Measurements from ENCODE around the gene ZNF865. TPM values are rescaled to one million over a fixed set of nuclear protein-coding genes. Genes with fewer than 3 reads are reported as not detected.
"Not testable (repeated sequence)": the region's sequence is repeated elsewhere in the genome, so short reads cannot be mapped to it uniquely, and the experiment has no call there.

Gene ZNF865
- polyA plus RNA-seq, 2 donors = 4.3 to 5.9 TPM

DNA sequence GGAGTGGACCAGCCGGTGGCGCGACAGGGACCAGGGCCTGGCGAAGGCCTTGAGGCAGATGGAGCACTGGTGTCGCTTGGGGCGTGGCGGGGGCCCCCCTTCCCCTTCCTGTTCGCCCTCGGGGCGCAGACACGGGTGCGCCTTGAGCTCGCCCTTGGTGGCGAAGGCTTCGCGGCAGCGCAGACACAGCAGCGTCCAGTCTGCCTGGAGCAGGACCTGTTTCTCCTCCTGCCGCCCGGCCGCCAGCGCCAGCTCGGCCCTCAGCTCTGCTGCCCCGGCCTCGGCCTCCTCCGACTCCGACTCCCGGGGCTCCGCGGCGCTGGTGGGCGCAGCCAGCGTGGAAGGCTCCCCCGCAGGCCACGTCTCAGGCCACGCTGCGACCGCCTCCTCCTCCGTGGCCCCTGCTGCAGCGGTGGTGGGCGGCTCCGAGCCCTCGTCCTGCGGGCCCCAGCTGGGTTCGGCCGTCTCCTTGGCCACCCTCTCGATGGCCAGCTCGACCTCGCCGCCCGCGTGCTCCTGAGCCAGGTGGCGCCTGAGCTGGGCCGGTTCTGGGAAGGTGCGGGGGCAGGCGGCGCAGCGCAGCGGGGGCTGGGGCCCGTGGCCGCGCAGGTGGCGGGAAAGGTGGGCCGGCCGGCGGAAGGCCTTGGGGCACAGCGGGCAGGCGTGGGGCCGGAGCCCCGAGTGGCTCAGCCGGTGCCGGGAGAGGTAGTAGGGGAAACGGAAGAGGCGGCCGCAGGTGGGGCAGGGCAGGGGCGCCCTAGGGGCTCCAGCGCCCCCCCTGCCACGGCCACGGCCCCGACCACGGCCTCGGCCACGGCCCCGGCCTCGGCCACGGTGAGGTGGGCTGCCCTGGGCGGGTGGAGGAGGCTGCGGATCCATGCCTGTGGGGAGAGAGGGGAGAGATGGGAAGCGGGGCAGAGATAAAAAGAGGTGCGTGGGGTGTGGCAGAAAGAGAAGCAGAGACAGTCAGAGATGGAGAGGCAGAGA is 26.4 kb upstream of the ZNF865 start:
- Histone ChIP-seq H3K4me1 (ENCODE audit: control insufficient read depth in 2 of 2, insufficient read depth in 2 of 2, low read length in 1 of 2) (peaks cover 0 to 4% of the 10 kb centered on the region in 2 donors), H3K27ac (ENCODE audit: low read depth in 2 of 2, low read length in 1 of 2) (no peak overlapping the region), H3K4me3 (ENCODE audit: low read depth in 1 of 2, low read length in 2 of 2) (peak overlapping the region in 1 of 2 donors; percentile 68), H3K9me3 (ENCODE audit: control insufficient read depth in 2 of 2, insufficient read depth in 1 of 2, low read depth in 1 of 2, low read length in 1 of 2) (no peaks in the 10 kb centered on the region), H3K36me3 (ENCODE audit: control insufficient read depth in 2 of 2, insufficient read depth in 2 of 2, low read length in 1 of 2) (peaks cover 4 to 9% of the 10 kb centered on the region in 2 donors), H3K27me3 (ENCODE audit: control insufficient read depth in 1 of 2, insufficient read depth in 2 of 2, low read length in 2 of 2) (no peaks in the 10 kb centered on the region)
- WGBS, 2 donors = 93 to 94% methylated on average over 76 to 90 of the region's 90 CpGs

GRCh38 chr19:55579766-55580621 is 25.5 kb upstream of the ZNF865 start:
- Histone ChIP-seq H3K27ac (ENCODE audit: low read depth in 2 of 2, low read length in 1 of 2) (peak overlapping the region; percentile 76 to 83), H3K36me3 (ENCODE audit: control insufficient read depth in 2 of 2, insufficient read depth in 2 of 2, low read length in 1 of 2) (peaks cover 4 to 9% of the 10 kb centered on the region in 2 donors), H3K4me3 (ENCODE audit: low read depth in 1 of 2, low read length in 2 of 2) (peak overlapping the region; percentile 68 to 86), H3K4me1 (ENCODE audit: control insufficient read depth in 2 of 2, insufficient read depth in 2 of 2, low read length in 1 of 2) (peaks cover 0 to 4% of the 10 kb centered on the region in 2 donors), H3K9me3 (ENCODE audit: control insufficient read depth in 2 of 2, insufficient read depth in 1 of 2, low read depth in 1 of 2, low read length in 1 of 2) (no peaks in the 10 kb centered on the region), H3K27me3 (ENCODE audit: control insufficient read depth in 1 of 2, insufficient read depth in 2 of 2, low read length in 2 of 2) (no peaks in the 10 kb centered on the region)
- 11 to 12% methylated on average over 18 to 20 of the region's 20 CpGs for WGBS, 2 donors

- peak within 1 kb of the TSS; percentile 76 to 83 for H3K27ac ChIP-seq (ENCODE audit: low read depth in 2 of 2, low read length in 1 of 2)
- no peaks in the 10 kb centered on the region for H3K9me3 ChIP-seq (ENCODE audit: control insufficient read depth in 2 of 2, insufficient read depth in 1 of 2, low read depth in 1 of 2, low read length in 1 of 2)
- peaks cover 0 to 4% of the 10 kb centered on the region in 2 donors for H3K4me1 ChIP-seq (ENCODE audit: control insufficient read depth in 2 of 2, insufficient read depth in 2 of 2, low read length in 1 of 2)
- peak within 1 kb of the TSS; percentile 68 to 86 for H3K4me3 ChIP-seq (ENCODE audit: low read depth in 1 of 2, low read length in 2 of 2)
- 0 to 1% methylated on average over 16 to 24 of the region's 24 CpGs for WGBS, 2 donors
- H3K27me3 ChIP-seq (ENCODE audit: control insufficient read depth in 1 of 2, insufficient read depth in 2 of 2, low read length in 2 of 2) = no peaks in the 10 kb centered on the region
- peaks cover 4 to 9% of the 10 kb centered on the region in 2 donors for H3K36me3 ChIP-seq (ENCODE audit: control insufficient read depth in 2 of 2, insufficient read depth in 2 of 2, low read length in 1 of 2)
These were observed 24.8 kb upstream of the ZNF865 start, which contains the start of gene ZNF579 for GRCh38 chr19:55580628-55581144. Gene ZNF579 (minus strand): TSS chr19:55580848. CDS start chr19:55579639, 1,209 bp downstream.

GRCh38 chr19:55581145-55581822 is 24.2 kb upstream of the ZNF865 start:
- Histone ChIP-seq H3K9me3 (ENCODE audit: control insufficient read depth in 2 of 2, insufficient read depth in 1 of 2, low read depth in 1 of 2, low read length in 1 of 2) (no peaks in the 10 kb centered on the region), H3K36me3 (ENCODE audit: control insufficient read depth in 2 of 2, insufficient read depth in 2 of 2, low read length in 1 of 2) (peaks cover 4 to 9% of the 10 kb centered on the region in 2 donors), H3K27me3 (ENCODE audit: control insufficient read depth in 1 of 2, insufficient read depth in 2 of 2, low read length in 2 of 2) (no peaks in the 10 kb centered on the region), H3K4me1 (ENCODE audit: control insufficient read depth in 2 of 2, insufficient read depth in 2 of 2, low read length in 1 of 2) (peaks cover 0 to 9% of the 10 kb centered on the region in 2 donors), H3K27ac (ENCODE audit: low read depth in 2 of 2, low read length in 1 of 2) (peak overlapping the region; percentile 76 to 83), H3K4me3 (ENCODE audit: low read depth in 1 of 2, low read length in 2 of 2) (peak overlapping the region; percentile 68 to 86)
- 20 to 23% methylated on average over 12 of the region's 12 CpGs for WGBS, 2 donors

GRCh38 chr19:55581823-55582223 is 23.6 kb upstream of the ZNF865 start:
- peaks cover 1 to 9% of the 10 kb centered on the region in 2 donors for H3K4me1 ChIP-seq (ENCODE audit: control insufficient read depth in 2 of 2, insufficient read depth in 2 of 2, low read length in 1 of 2)
- 16 to 18% methylated on average over 6 of the region's 6 CpGs for WGBS, 2 donors
- H3K27me3 ChIP-seq (ENCODE audit: control insufficient read depth in 1 of 2, insufficient read depth in 2 of 2, low read length in 2 of 2) = no peaks in the 10 kb centered on the region
- H3K4me3 ChIP-seq (ENCODE audit: low read depth in 1 of 2, low read length in 2 of 2) = no peak overlapping the region
- H3K9me3 ChIP-seq (ENCODE audit: control insufficient read depth in 2 of 2, insufficient read depth in 1 of 2, low read depth in 1 of 2, low read length in 1 of 2) = no peaks in the 10 kb centered on the region
- no peak overlapping the region for H3K27ac ChIP-seq (ENCODE audit: low read depth in 2 of 2, low read length in 1 of 2)
- peaks cover 4 to 8% of the 10 kb centered on the region in 2 donors for H3K36me3 ChIP-seq (ENCODE audit: control insufficient read depth in 2 of 2, insufficient read depth in 2 of 2, low read length in 1 of 2)

- not testable (repeated sequence) for H3K9me3 ChIP-seq (ENCODE audit: control insufficient read depth in 2 of 2, insufficient read depth in 1 of 2, low read depth in 1 of 2, low read length in 1 of 2); H3K36me3 ChIP-seq (ENCODE audit: control insufficient read depth in 2 of 2, insufficient read depth in 2 of 2, low read length in 1 of 2); H3K27ac ChIP-seq (ENCODE audit: low read depth in 2 of 2, low read length in 1 of 2); H3K4me1 ChIP-seq (ENCODE audit: control insufficient read depth in 2 of 2, insufficient read depth in 2 of 2, low read length in 1 of 2); H3K27me3 ChIP-seq (ENCODE audit: control insufficient read depth in 1 of 2, insufficient read depth in 2 of 2, low read length in 2 of 2); H3K4me3 ChIP-seq (ENCODE audit: low read depth in 1 of 2, low read length in 2 of 2)
- WGBS, 2 donors = 63 to 82% methylated on average over 4 of the region's 4 CpGs
These were observed 23.2 kb upstream of the ZNF865 start for GRCh38 chr19:55582284-55582683.

DNA sequence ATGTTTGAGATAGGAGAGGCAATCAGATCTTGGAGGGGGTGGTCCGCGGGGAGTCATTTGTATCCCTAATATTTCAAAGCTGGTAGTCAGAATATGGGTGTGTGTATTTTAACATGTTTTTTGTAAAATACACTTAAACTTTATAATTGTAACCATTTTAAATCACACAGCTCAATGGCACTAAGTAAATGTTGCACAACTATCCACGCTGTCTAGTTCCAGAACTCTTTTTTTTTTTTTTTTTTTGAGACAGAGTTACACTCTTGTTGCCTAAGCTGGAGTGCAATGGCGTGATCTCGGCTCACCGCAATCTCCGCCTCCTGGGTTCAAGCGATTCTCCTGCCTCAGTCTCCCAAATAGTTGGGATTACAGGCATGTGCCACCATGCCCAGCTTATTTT is 21.6 kb upstream of the ZNF865 start:
- not testable (repeated sequence) for H3K4me1 ChIP-seq (ENCODE audit: control insufficient read depth in 2 of 2, insufficient read depth in 2 of 2, low read length in 1 of 2); H3K27me3 ChIP-seq (ENCODE audit: control insufficient read depth in 1 of 2, insufficient read depth in 2 of 2, low read length in 2 of 2); H3K27ac ChIP-seq (ENCODE audit: low read depth in 2 of 2, low read length in 1 of 2); H3K36me3 ChIP-seq (ENCODE audit: control insufficient read depth in 2 of 2, insufficient read depth in 2 of 2, low read length in 1 of 2); H3K9me3 ChIP-seq (ENCODE audit: control insufficient read depth in 2 of 2, insufficient read depth in 1 of 2, low read depth in 1 of 2, low read length in 1 of 2); H3K4me3 ChIP-seq (ENCODE audit: low read depth in 1 of 2, low read length in 2 of 2)
- 78 to 84% methylated on average over 8 of the region's 8 CpGs for WGBS, 2 donors

GRCh38 chr19:55584871-55585270 is 20.6 kb upstream of the ZNF865 start:
- peaks cover 7 to 9% of the 10 kb centered on the region in 2 donors for H3K4me1 ChIP-seq (ENCODE audit: control insufficient read depth in 2 of 2, insufficient read depth in 2 of 2, low read length in 1 of 2)

More at GRCh38 chr19:55584871-55585270, 20.6 kb upstream of the ZNF865 start:
- WGBS, 2 donors = 89 to 90% methylated on average over 11 of the region's 11 CpGs
- Histone ChIP-seq H3K27me3 (ENCODE audit: control insufficient read depth in 1 of 2, insufficient read depth in 2 of 2, low read length in 2 of 2) (no peaks in the 10 kb centered on the region), H3K4me3 (ENCODE audit: low read depth in 1 of 2, low read length in 2 of 2) (no peak overlapping the region), H3K9me3 (ENCODE audit: control insufficient read depth in 2 of 2, insufficient read depth in 1 of 2, low read depth in 1 of 2, low read length in 1 of 2) (no peaks in the 10 kb centered on the region), H3K27ac (ENCODE audit: low read depth in 2 of 2, low read length in 1 of 2) (no peak overlapping the region), H3K36me3 (ENCODE audit: control insufficient read depth in 2 of 2, insufficient read depth in 2 of 2, low read length in 1 of 2) (no peaks in the 10 kb centered on the region)
